RWPE1 (cell line): Measurements from ENCODE around the gene S100A7A.

Source experiments
- CTCF ChIA-PET: fragments of 350-600 bp; sonication (Branson Sonifier 250); formaldehyde crosslinking; extraction: SDS; loops from one replicate; lab custom pipeline; 2021; lab: Yijun Ruan, JAX
- POLR2A ChIA-PET: fragments of 400-600 bp; formaldehyde crosslinking; extraction: SDS; loops from one replicate; lab custom pipeline; 2020; ENCODE audit warnings: antibody characterized with exemption; ENCODE audit not compliant: low non-redundant PET; lab: Yijun Ruan, JAX
- DNase-seq: peaks from one replicate; pipeline ENCODE4 v3.0.0; 2012; ENCODE audit warnings: low spot score
- H3K27ac ChIP-seq: fragments of 450-650 bp; 2 replicates; pipeline ENCODE4 v1.5.1; 2017
- CTCF ChIP-seq: fragments of 450-650 bp; conservative IDR thresholded peaks from 2 replicates; pipeline ENCODE4 v1.5.1; 2017; ENCODE audit warnings: low read depth, mild to moderate bottlenecking

S100A7A gene

GRCh38 chr1:153429266-153430165, 13.2 kb downstream of the S100A7A start:
- no peak overlapping the region for H3K27ac ChIP-seq
- POLR2A ChIA-PET: no interaction called here
- peak; percentile 37 for DNase-seq
- CTCF ChIA-PET: interaction anchor here (0.6 to 1.5 kb wide), 4 partner anchors 65 to 647 kb away, joined by 3 to 6 read pairs (median 4); no protein-coding TSS in a partner anchor
- TF ChIP-seq CTCF: no peak

DNA sequence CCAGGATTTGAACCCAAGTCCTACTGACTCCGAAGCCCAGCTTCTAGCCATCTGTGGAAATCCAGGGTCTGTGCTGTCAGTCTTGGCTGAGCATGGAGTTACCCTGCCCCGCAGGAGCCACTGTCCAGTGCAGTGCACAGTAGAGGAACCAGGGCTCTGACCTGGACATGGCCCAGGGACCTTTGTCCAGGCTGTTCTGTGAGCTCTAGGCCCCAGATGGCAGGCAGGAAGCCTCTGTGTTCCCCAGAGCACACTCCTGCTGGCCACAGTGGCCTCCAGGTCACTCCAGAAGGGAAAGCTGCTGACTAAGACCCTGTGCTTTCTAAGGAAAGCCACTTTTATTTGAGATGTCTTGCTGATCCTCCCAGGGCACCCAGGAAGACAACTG, 13.8 kb downstream of the S100A7A start:
- no peak for DNase-seq
- ChIA-PET CTCF (interaction anchor here (0.6 to 1.5 kb wide), 2 partner anchors 64 to 647 kb away, joined by 3 to 4 read pairs; no protein-coding TSS in a partner anchor), POLR2A (no interaction called here)
- no peak overlapping the region for H3K27ac ChIP-seq
- no peak for TF ChIP-seq CTCF

GRCh38 chr1:153430561-153430960, 14.2 kb downstream of the S100A7A start:
- DNase-seq: no peak
- no peak for TF ChIP-seq CTCF
- no peak overlapping the region for H3K27ac ChIP-seq
- ChIA-PET POLR2A (no interaction called here), CTCF (interaction anchor here (1.5 kb wide), 1 partner anchor 64 kb away, joined by 3 read pairs; no protein-coding TSS in a partner anchor)

- TF ChIP-seq CTCF: no peak
- H3K27ac ChIP-seq: no peak overlapping the region
- no peak for DNase-seq
- CTCF ChIA-PET: interaction anchor here (0.7 kb wide), 1 partner anchor 10 kb away, joined by 5 read pairs; no protein-coding TSS in a partner anchor
- POLR2A ChIA-PET: no interaction called here
These were observed 14.7 kb downstream of the S100A7A start for GRCh38 chr1:153431002-153431401.

DNA sequence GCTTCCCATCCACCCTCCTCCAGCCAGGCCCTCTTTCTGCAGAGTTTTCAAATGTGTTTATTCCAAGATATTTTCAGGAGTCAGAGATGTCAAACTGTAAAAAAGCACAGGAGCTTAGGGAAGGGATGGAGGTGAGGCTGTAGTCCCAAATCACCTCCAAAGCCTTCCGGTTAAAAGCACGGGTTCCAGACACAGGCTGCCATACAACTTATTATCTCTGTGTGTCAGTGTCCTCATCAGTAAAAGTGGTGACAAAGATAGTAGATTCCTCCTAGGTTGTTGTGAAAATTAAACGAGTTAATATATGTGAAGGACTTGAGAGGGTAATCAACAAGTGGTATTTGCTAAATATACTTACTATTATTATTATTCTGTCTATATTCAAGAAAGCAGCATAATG, 15.1 kb downstream of the S100A7A start:
- POLR2A ChIA-PET: no interaction called here
- DNase-seq: no peak
- CTCF ChIA-PET: interaction anchor here (0.7 kb wide), 1 partner anchor 9 kb away, joined by 5 read pairs; no protein-coding TSS in a partner anchor
- no peak for TF ChIP-seq CTCF
- no peak overlapping the region for H3K27ac ChIP-seq

DNA sequence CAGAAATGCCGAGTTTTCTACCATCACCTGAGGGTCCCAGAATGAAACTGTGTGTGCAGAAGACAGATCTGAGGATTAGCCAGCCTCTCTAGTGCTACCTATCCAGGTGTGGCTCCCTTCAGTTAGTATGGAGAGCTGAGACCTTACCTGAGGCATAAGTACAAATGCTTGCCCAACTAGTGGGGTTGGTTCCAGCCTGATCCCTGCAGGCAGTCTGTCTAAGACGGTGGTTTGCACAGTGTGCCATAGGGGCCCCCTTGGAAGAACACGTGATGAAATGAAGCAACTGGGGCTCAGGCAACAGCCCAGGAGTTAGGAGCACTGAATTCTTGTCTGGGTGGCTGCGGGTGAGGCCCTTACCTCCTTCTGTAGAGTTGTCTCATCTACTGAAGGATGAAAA, 15.6 kb downstream of the S100A7A start:
- H3K27ac ChIP-seq: no peak overlapping the region
- POLR2A ChIA-PET: no interaction called here
- TF ChIP-seq CTCF: no peak
- no peak for DNase-seq
- CTCF ChIA-PET: no interaction called here
